Astrocyte (in vitro differentiated cells and primary cell): ENCODE data around the gene ZNF80. TPM values are rescaled to one million over a fixed set of nuclear protein-coding genes. Genes with fewer than 3 reads are reported as not detected.

Experiments used
- DNase-seq: peaks from one replicate; pipeline ENCODE4 v3.0.0-alpha.2; 2010; ENCODE audit warnings: low read depth
- FAIRE-seq: peaks from 2 replicates; lab custom pipeline; 2011; peaks lifted over from hg19 to GRCh38; lab: Jason Lieb, UNC
- H2AFZ ChIP-seq: 2 replicates; pipeline ENCODE4 v1.6.0; 2012; ENCODE audit warnings: low read depth, low read length, inconsistent platforms
- H3K27ac ChIP-seq: 2 replicates; pipeline ENCODE4 v1.5.1; 2011; ENCODE audit warnings: low read depth, low read length, inconsistent platforms
- H3K27me3 ChIP-seq: 2 replicates; pipeline ENCODE4 v1.6.0; 2011; ENCODE audit warnings: low read length, inconsistent platforms; ENCODE audit not compliant: insufficient read depth
- H3K36me3 ChIP-seq: 2 replicates; pipeline ENCODE4 v1.5.1; 2011; ENCODE audit warnings: low read length, inconsistent platforms; ENCODE audit not compliant: insufficient read depth
- H3K4me1 ChIP-seq: 2 replicates; pipeline ENCODE4 v1.5.1; 2011; ENCODE audit warnings: low read length, inconsistent platforms; ENCODE audit not compliant: insufficient read depth
- H3K4me2 ChIP-seq: 2 replicates; pipeline ENCODE4 v1.6.0; 2012; ENCODE audit warnings: low read length, inconsistent platforms
- H3K4me3 ChIP-seq: 2 replicates; pipeline ENCODE4 v1.5.1; 2011; ENCODE audit warnings: low read depth, mild to moderate bottlenecking, low read length, inconsistent platforms; ENCODE audit not compliant: insufficient read depth
- H3K79me2 ChIP-seq: 2 replicates; pipeline ENCODE4 v1.6.0; 2012; ENCODE audit warnings: mild to moderate bottlenecking, low read length, inconsistent platforms; ENCODE audit not compliant: insufficient read depth
- H3K9ac ChIP-seq: 2 replicates; pipeline ENCODE4 v1.6.0; 2012; ENCODE audit warnings: mild to moderate bottlenecking, low read length, inconsistent platforms
- H3K9me3 ChIP-seq: 2 replicates; pipeline ENCODE4 v1.5.1; 2012; ENCODE audit warnings: low read depth, mild to moderate bottlenecking, low read length, inconsistent platforms; ENCODE audit not compliant: insufficient read depth
- H4K20me1 ChIP-seq: 2 replicates; pipeline ENCODE4 v1.6.0; 2012; ENCODE audit warnings: low read length, inconsistent platforms; ENCODE audit not compliant: insufficient read depth
- H3K27ac Mint-ChIP-seq: one replicate; pipeline ENCODE4 v1.8.0; 2021; ENCODE audit warnings: mild to moderate bottlenecking, mixed read lengths; ENCODE audit not compliant: unreplicated experiment
- H3K27me3 Mint-ChIP-seq: one replicate; pipeline ENCODE4 v1.8.0; 2021; ENCODE audit warnings: low read depth, mixed read lengths; ENCODE audit not compliant: unreplicated experiment
- H3K36me3 Mint-ChIP-seq: one replicate; pipeline ENCODE4 v1.8.0; 2021; ENCODE audit warnings: low read depth, mixed read lengths; ENCODE audit not compliant: unreplicated experiment
- H3K4me1 Mint-ChIP-seq: one replicate; pipeline ENCODE4 v1.8.0; 2021; ENCODE audit warnings: low read depth, mixed read lengths; ENCODE audit not compliant: unreplicated experiment
- H3K4me3 Mint-ChIP-seq: one replicate; pipeline ENCODE4 v1.8.0; 2021; ENCODE audit warnings: mild to moderate bottlenecking, moderate library complexity, mixed read lengths; ENCODE audit not compliant: unreplicated experiment
- H3K9me3 Mint-ChIP-seq: one replicate; pipeline ENCODE4 v1.8.0; 2021; ENCODE audit warnings: mild to moderate bottlenecking, mixed read lengths; ENCODE audit not compliant: unreplicated experiment
- CTCF ChIP-seq: IDR thresholded peaks from 2 replicates; pipeline ENCODE4 v1.5.1; 2011; ENCODE audit warnings: low read depth, mild to moderate bottlenecking, inconsistent platforms, low read length, moderate library complexity; ENCODE audit not compliant: insufficient read depth
- EZH2 ChIP-seq: IDR thresholded peaks from 2 replicates; pipeline ENCODE4 v1.6.1; 2012; ENCODE audit warnings: mild to moderate bottlenecking, low read length, inconsistent platforms; ENCODE audit not compliant: insufficient read depth
- total RNA-seq: library from RNA; stranded (reverse); gene quantifications from 2 replicates; pipeline ENCODE4 v1.2.1, GENCODE V29; 2021

The ZNF80 gene
- total RNA-seq, 1 donor from 2014 or later, result not detected

GRCh38 chr3:114227076-114227475 is 10.3 kb downstream of the ZNF80 start:
- peaks cover 13% of the 10 kb centered on the region for H3K9me3 ChIP-seq
- no peak overlapping the region for H3K4me3 ChIP-seq
- H2AFZ ChIP-seq, result no peak overlapping the region
- no peak overlapping the region for H3K9ac ChIP-seq
- no peaks in the 10 kb centered on the region for H4K20me1 ChIP-seq
- no peaks in the 10 kb centered on the region for H3K4me1 Mint-ChIP-seq
- H3K36me3 Mint-ChIP-seq, result peaks cover 1% of the 10 kb centered on the region
- no peaks in the 10 kb centered on the region for H3K36me3 ChIP-seq
- no peak for FAIRE-seq
- no peak overlapping the region for H3K27ac ChIP-seq
- peaks cover 11% of the 10 kb centered on the region for H3K9me3 Mint-ChIP-seq
- no peaks in the 10 kb centered on the region for H3K79me2 ChIP-seq
- H3K27me3 Mint-ChIP-seq, result peaks cover 8% of the 10 kb centered on the region
- H3K4me1 ChIP-seq, result no peaks in the 10 kb centered on the region
- no peak for TF ChIP-seq CTCF
- H3K4me2 ChIP-seq, result no peak overlapping the region
- no peak overlapping the region for H3K4me3 Mint-ChIP-seq
- H3K27me3 ChIP-seq, result no peaks in the 10 kb centered on the region
- DNase-seq, result no peak
- H3K27ac Mint-ChIP-seq, result no peak overlapping the region

- no peaks in the 10 kb centered on the region for H3K4me1 Mint-ChIP-seq
- H3K4me3 ChIP-seq, result no peak overlapping the region
- H3K4me3 Mint-ChIP-seq, result no peak overlapping the region
- no peaks in the 10 kb centered on the region for H3K4me1 ChIP-seq
- no peak for DNase-seq
- no peaks in the 10 kb centered on the region for H3K79me2 ChIP-seq
- H3K27me3 ChIP-seq, result no peaks in the 10 kb centered on the region
- peaks cover 11% of the 10 kb centered on the region for H3K9me3 Mint-ChIP-seq
- H3K27ac ChIP-seq, result no peak overlapping the region
- H3K9ac ChIP-seq, result no peak overlapping the region
- H3K36me3 ChIP-seq, result no peaks in the 10 kb centered on the region
- H3K36me3 Mint-ChIP-seq, result peaks cover 1% of the 10 kb centered on the region
- peaks cover 8% of the 10 kb centered on the region for H3K27me3 Mint-ChIP-seq
- no peaks in the 10 kb centered on the region for H4K20me1 ChIP-seq
- H3K27ac Mint-ChIP-seq, result no peak overlapping the region
- no peak for FAIRE-seq
- no peak overlapping the region for H3K4me2 ChIP-seq
- no peak overlapping the region for H2AFZ ChIP-seq
- H3K9me3 ChIP-seq, result peaks cover 13% of the 10 kb centered on the region
- TF ChIP-seq CTCF, result no peak
- TF ChIP-seq EZH2, result no peak
Measured at GRCh38 chr3:114226313-114226712, 11.1 kb downstream of the ZNF80 start.

GRCh38 chr3:114223143-114223542 is 14.2 kb downstream of the ZNF80 start:
- FAIRE-seq, result no peak

More at GRCh38 chr3:114223143-114223542, 14.2 kb downstream of the ZNF80 start:
- H3K27ac Mint-ChIP-seq, result no peak overlapping the region
- H3K9me3 ChIP-seq, result peaks cover 13% of the 10 kb centered on the region
- no peak overlapping the region for H3K27ac ChIP-seq
- peaks cover 11% of the 10 kb centered on the region for H3K9me3 Mint-ChIP-seq
- H2AFZ ChIP-seq, result no peak overlapping the region
- H3K4me3 Mint-ChIP-seq, result no peak overlapping the region
- peaks cover 2% of the 10 kb centered on the region for H3K27me3 Mint-ChIP-seq
- H3K36me3 ChIP-seq, result no peaks in the 10 kb centered on the region
- TF ChIP-seq CTCF (no peak), EZH2 (no peak)
- no peak overlapping the region for H3K4me3 ChIP-seq
- no peak overlapping the region for H3K4me2 ChIP-seq
- H3K4me1 ChIP-seq, result peaks cover 7% of the 10 kb centered on the region
- no peaks in the 10 kb centered on the region for H3K4me1 Mint-ChIP-seq
- H4K20me1 ChIP-seq, result no peaks in the 10 kb centered on the region
- no peak overlapping the region for H3K9ac ChIP-seq
- no peak for DNase-seq
- peaks cover 1% of the 10 kb centered on the region for H3K36me3 Mint-ChIP-seq
- H3K27me3 ChIP-seq, result no peaks in the 10 kb centered on the region
- no peaks in the 10 kb centered on the region for H3K79me2 ChIP-seq
